ENCODE results near the gene IQSEC1. TPM values are rescaled to one million over a fixed set of nuclear protein-coding genes. Genes with fewer than 3 reads are reported as not detected.

Gene IQSEC1
- total and polyA plus RNA-seq, 2 of the 8 experiments (the other 6 are each of a cell fraction or from before 2014, with no cell fraction given), result 6.8 to 28.8 TPM

GRCh38 chr3:13079051-13079450, 5.8 kb upstream of the IQSEC1 start (continued):
- TF ChIP-seq, protein P1, sequence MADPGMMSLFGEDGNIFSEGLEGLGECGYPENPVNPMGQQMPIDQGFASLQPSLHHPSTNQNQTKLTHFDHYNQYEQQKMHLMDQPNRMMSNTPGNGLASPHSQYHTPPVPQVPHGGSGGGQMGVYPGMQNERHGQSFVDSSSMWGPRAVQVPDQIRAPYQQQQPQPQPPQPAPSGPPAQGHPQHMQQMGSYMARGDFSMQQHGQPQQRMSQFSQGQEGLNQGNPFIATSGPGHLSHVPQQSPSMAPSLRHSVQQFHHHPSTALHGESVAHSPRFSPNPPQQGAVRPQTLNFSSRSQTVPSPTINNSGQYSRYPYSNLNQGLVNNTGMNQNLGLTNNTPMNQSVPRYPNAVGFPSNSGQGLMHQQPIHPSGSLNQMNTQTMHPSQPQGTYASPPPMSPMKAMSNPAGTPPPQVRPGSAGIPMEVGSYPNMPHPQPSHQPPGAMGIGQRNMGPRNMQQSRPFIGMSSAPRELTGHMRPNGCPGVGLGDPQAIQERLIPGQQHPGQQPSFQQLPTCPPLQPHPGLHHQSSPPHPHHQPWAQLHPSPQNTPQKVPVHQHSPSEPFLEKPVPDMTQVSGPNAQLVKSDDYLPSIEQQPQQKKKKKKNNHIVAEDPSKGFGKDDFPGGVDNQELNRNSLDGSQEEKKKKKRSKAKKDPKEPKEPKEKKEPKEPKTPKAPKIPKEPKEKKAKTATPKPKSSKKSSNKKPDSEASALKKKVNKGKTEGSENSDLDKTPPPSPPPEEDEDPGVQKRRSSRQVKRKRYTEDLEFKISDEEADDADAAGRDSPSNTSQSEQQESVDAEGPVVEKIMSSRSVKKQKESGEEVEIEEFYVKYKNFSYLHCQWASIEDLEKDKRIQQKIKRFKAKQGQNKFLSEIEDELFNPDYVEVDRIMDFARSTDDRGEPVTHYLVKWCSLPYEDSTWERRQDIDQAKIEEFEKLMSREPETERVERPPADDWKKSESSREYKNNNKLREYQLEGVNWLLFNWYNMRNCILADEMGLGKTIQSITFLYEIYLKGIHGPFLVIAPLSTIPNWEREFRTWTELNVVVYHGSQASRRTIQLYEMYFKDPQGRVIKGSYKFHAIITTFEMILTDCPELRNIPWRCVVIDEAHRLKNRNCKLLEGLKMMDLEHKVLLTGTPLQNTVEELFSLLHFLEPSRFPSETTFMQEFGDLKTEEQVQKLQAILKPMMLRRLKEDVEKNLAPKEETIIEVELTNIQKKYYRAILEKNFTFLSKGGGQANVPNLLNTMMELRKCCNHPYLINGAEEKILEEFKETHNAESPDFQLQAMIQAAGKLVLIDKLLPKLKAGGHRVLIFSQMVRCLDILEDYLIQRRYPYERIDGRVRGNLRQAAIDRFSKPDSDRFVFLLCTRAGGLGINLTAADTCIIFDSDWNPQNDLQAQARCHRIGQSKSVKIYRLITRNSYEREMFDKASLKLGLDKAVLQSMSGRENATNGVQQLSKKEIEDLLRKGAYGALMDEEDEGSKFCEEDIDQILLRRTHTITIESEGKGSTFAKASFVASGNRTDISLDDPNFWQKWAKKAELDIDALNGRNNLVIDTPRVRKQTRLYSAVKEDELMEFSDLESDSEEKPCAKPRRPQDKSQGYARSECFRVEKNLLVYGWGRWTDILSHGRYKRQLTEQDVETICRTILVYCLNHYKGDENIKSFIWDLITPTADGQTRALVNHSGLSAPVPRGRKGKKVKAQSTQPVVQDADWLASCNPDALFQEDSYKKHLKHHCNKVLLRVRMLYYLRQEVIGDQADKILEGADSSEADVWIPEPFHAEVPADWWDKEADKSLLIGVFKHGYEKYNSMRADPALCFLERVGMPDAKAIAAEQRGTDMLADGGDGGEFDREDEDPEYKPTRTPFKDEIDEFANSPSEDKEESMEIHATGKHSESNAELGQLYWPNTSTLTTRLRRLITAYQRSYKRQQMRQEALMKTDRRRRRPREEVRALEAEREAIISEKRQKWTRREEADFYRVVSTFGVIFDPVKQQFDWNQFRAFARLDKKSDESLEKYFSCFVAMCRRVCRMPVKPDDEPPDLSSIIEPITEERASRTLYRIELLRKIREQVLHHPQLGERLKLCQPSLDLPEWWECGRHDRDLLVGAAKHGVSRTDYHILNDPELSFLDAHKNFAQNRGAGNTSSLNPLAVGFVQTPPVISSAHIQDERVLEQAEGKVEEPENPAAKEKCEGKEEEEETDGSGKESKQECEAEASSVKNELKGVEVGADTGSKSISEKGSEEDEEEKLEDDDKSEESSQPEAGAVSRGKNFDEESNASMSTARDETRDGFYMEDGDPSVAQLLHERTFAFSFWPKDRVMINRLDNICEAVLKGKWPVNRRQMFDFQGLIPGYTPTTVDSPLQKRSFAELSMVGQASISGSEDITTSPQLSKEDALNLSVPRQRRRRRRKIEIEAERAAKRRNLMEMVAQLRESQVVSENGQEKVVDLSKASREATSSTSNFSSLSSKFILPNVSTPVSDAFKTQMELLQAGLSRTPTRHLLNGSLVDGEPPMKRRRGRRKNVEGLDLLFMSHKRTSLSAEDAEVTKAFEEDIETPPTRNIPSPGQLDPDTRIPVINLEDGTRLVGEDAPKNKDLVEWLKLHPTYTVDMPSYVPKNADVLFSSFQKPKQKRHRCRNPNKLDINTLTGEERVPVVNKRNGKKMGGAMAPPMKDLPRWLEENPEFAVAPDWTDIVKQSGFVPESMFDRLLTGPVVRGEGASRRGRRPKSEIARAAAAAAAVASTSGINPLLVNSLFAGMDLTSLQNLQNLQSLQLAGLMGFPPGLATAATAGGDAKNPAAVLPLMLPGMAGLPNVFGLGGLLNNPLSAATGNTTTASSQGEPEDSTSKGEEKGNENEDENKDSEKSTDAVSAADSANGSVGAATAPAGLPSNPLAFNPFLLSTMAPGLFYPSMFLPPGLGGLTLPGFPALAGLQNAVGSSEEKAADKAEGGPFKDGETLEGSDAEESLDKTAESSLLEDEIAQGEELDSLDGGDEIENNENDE (IDR thresholded peaks at IDR 0.05; ENCODE audit: insufficient replicate concordance, low read length), result no peak
- no peak for TF ChIP-seq CTBP2 (IDR thresholded peaks at IDR 0.05; ENCODE audit: borderline replicate concordance, insufficient read depth, insufficient read length, low read length)
- no peak for TF ChIP-seq ATF3 (IDR thresholded peaks at IDR 0.05; ENCODE audit: insufficient read depth, low read depth, low read length)
- TF ChIP-seq GABPA (IDR thresholded peaks at IDR 0.05; ENCODE audit: borderline replicate concordance, insufficient read depth, low read length), result no peak
- no peak for TF ChIP-seq EZH2 (IDR thresholded peaks at IDR 0.05; ENCODE audit: low read depth, low read length, severe bottlenecking)
- no peak for TF ChIP-seq EGR1 (IDR thresholded peaks at IDR 0.05; ENCODE audit: borderline replicate concordance, low read depth, low read length)
- TF ChIP-seq BCL11A (IDR thresholded peaks at IDR 0.05; ENCODE audit: low read depth in 2 of 2, low read length in 2 of 2), result no peak
- no peak for TF ChIP-seq SUZ12 (IDR thresholded peaks at IDR 0.05; ENCODE audit: low read length)
- TF ChIP-seq CHD1 (IDR thresholded peaks at IDR 0.05; ENCODE audit: low read depth, low read length), result no peak
